Mesendoderm (in vitro differentiated cells): ENCODE measurements around the gene SH3RF1.
A peak's percentile ranks its signal among the peaks of the same experiment; 100 is the strongest.

ENCODE experiments used
- DNase-seq: peaks from one replicate; pipeline ENCODE4 v3.0.0; 2013
- H2AK5ac ChIP-seq: 2 replicates; pipeline ENCODE4 v1.6.1; 2013; ENCODE audit warnings: low read length, inconsistent platforms
- H2BK120ac ChIP-seq: 2 replicates; pipeline ENCODE4 v1.6.1; 2013; ENCODE audit warnings: low read depth, mild to moderate bottlenecking, low read length, moderate library complexity, mixed read lengths
- H2BK15ac ChIP-seq: replicated peaks from 2 replicates; pipeline ENCODE4 v1.6.1; 2013; ENCODE audit warnings: low read depth, mild to moderate bottlenecking, moderate library complexity
- H2BK5ac ChIP-seq: 2 replicates; pipeline ENCODE4 v1.6.1; 2013; ENCODE audit warnings: low read length, inconsistent platforms
- H3K18ac ChIP-seq: 2 replicates; pipeline ENCODE4 v1.6.1; 2013; ENCODE audit warnings: mild to moderate bottlenecking, low read length, mixed read lengths
- H3K23ac ChIP-seq: one replicate; pipeline ENCODE4 v1.6.1; 2013; ENCODE audit warnings: low read length
- H3K27ac ChIP-seq: 2 replicates; pipeline ENCODE4 v1.5.1; 2013; ENCODE audit warnings: low read depth, mild to moderate bottlenecking, inconsistent platforms, low read length, moderate library complexity
- H3K27me3 ChIP-seq: 2 replicates; pipeline ENCODE4 v1.6.1; 2013; ENCODE audit warnings: low read length, control low read depth, mild to moderate bottlenecking, inconsistent platforms; ENCODE audit not compliant: insufficient read depth, poor library complexity
- H3K36me3 ChIP-seq: 2 replicates; pipeline ENCODE4 v1.6.1; 2013; ENCODE audit warnings: low read length, inconsistent platforms; ENCODE audit not compliant: control insufficient read depth, insufficient read depth
- H3K4ac ChIP-seq: one replicate; pipeline ENCODE4 v1.6.1; 2013; ENCODE audit warnings: low read depth, mild to moderate bottlenecking, low read length, moderate library complexity
- H3K4me1 ChIP-seq: 2 replicates; pipeline ENCODE4 v1.6.1; 2013; ENCODE audit warnings: low read depth, low read length, inconsistent platforms; ENCODE audit not compliant: control insufficient read depth
- H3K4me2 ChIP-seq: 2 replicates; pipeline ENCODE4 v1.6.1; 2013; ENCODE audit warnings: low read length
- H3K4me3 ChIP-seq: 2 replicates; pipeline ENCODE4 v1.5.1; 2013; ENCODE audit warnings: mild to moderate bottlenecking, low read length
- H3K56ac ChIP-seq: one replicate; pipeline ENCODE4 v1.6.1; 2013; ENCODE audit warnings: low read length
- H3K79me1 ChIP-seq: 2 replicates; pipeline ENCODE4 v1.6.1; 2013; ENCODE audit warnings: low read length, inconsistent platforms
- H3K79me2 ChIP-seq: 2 replicates; pipeline ENCODE4 v1.6.1; 2013; ENCODE audit warnings: mild to moderate bottlenecking, low read length; ENCODE audit not compliant: control insufficient read depth, insufficient read depth
- H3K9ac ChIP-seq: 2 replicates; pipeline ENCODE4 v1.6.1; 2013; ENCODE audit warnings: low read length, inconsistent platforms
- H4K5ac ChIP-seq: one replicate; pipeline ENCODE4 v1.6.1; 2013; ENCODE audit warnings: low read length
- H4K8ac ChIP-seq: one replicate; pipeline ENCODE4 v1.6.1; 2013; ENCODE audit warnings: low read depth, mild to moderate bottlenecking, control low read depth, low read length, moderate library complexity
- WGBS: extraction: QIAGEN DNeasy Blood & Tissue Kit; methylation state at CpG from one replicate; pipeline ENCODE4 v1.1.7; 2013; ENCODE audit warnings: low lambda C conversion rate, missing lambda C conversion rate; ENCODE audit not compliant: insufficient coverage; ENCODE audit errors: extremely low coverage; 5-methylcytosine and 5-hydroxymethylcytosine counted together

Gene SH3RF1

GRCh38 chr4:169096221-169096620 lies 174.5 kb downstream of the SH3RF1 start:
- Histone ChIP-seq H3K79me2 (no peaks in the 10 kb centered on the region), H3K4me3 (no peak overlapping the region), H4K8ac (no peak overlapping the region), H2BK5ac (no peak overlapping the region), H3K4me2 (no peak overlapping the region), H4K5ac (no peak overlapping the region), H3K27ac (no peak overlapping the region), H3K79me1 (no peaks in the 10 kb centered on the region), H2BK120ac (no peak overlapping the region), H3K4me1 (peaks cover 3% of the 10 kb centered on the region), H3K27me3 (no peaks in the 10 kb centered on the region), H3K56ac (no peak overlapping the region), H3K4ac (no peak overlapping the region), H2BK15ac (no peak overlapping the region), H3K9ac (no peak overlapping the region), H3K18ac (no peak overlapping the region), H2AK5ac (no peak overlapping the region), H3K23ac (no peak overlapping the region), H3K36me3 (peaks cover 3% of the 10 kb centered on the region)
- DNase-seq = no peak
- WGBS = no CpG with 5 or more reads among the region's 4 CpGs

- H3K4me2 ChIP-seq = no peak overlapping the region
- H3K4me3 ChIP-seq = no peak overlapping the region
- H2BK120ac ChIP-seq = no peak overlapping the region
Observed at GRCh38 chr4:169094656-169095231, 176.0 kb downstream of the SH3RF1 start.

GRCh38 chr4:169092889-169093522 lies 177.8 kb downstream of the SH3RF1 start:
- no peak overlapping the region for H2AK5ac ChIP-seq
- H2BK5ac ChIP-seq = no peak overlapping the region
- no peak overlapping the region for H3K4me3 ChIP-seq
- no peak overlapping the region for H3K9ac ChIP-seq
- no peak overlapping the region for H3K4me2 ChIP-seq
- no peak overlapping the region for H3K23ac ChIP-seq
- no peak overlapping the region for H4K8ac ChIP-seq
- H2BK120ac ChIP-seq = no peak overlapping the region
- no peak overlapping the region for H3K56ac ChIP-seq
- no peaks in the 10 kb centered on the region for H3K79me1 ChIP-seq
- H2BK15ac ChIP-seq = no peak overlapping the region
- no peak overlapping the region for H3K18ac ChIP-seq
- H3K4ac ChIP-seq = no peak overlapping the region
- H4K5ac ChIP-seq = no peak overlapping the region
- no CpG with 5 or more reads among the region's 3 CpGs for WGBS
- no peaks in the 10 kb centered on the region for H3K4me1 ChIP-seq
- peaks cover 2% of the 10 kb centered on the region for H3K36me3 ChIP-seq
- no peak for DNase-seq
- H3K79me2 ChIP-seq = no peaks in the 10 kb centered on the region
- no peak overlapping the region for H3K27ac ChIP-seq
- no peaks in the 10 kb centered on the region for H3K27me3 ChIP-seq

More at GRCh38 chr4:169094656-169095231, 176.0 kb downstream of the SH3RF1 start:
- no peak overlapping the region for H4K5ac ChIP-seq
- peaks cover 3% of the 10 kb centered on the region for H3K36me3 ChIP-seq
- no peaks in the 10 kb centered on the region for H3K79me2 ChIP-seq
- H2BK5ac ChIP-seq = no peak overlapping the region
- no peak overlapping the region for H2AK5ac ChIP-seq
- no peak overlapping the region for H3K27ac ChIP-seq
- DNase-seq = no peak
- no peaks in the 10 kb centered on the region for H3K79me1 ChIP-seq
- H2BK15ac ChIP-seq = no peak overlapping the region
- H4K8ac ChIP-seq = no peak overlapping the region
- no peak overlapping the region for H3K4ac ChIP-seq
- no CpG with 5 or more reads among the region's 4 CpGs for WGBS
- no peak overlapping the region for H3K9ac ChIP-seq
- H3K4me1 ChIP-seq = no peaks in the 10 kb centered on the region
- no peaks in the 10 kb centered on the region for H3K27me3 ChIP-seq
- H3K56ac ChIP-seq = no peak overlapping the region
- H3K18ac ChIP-seq = no peak overlapping the region
- H3K23ac ChIP-seq = no peak overlapping the region

DNA sequence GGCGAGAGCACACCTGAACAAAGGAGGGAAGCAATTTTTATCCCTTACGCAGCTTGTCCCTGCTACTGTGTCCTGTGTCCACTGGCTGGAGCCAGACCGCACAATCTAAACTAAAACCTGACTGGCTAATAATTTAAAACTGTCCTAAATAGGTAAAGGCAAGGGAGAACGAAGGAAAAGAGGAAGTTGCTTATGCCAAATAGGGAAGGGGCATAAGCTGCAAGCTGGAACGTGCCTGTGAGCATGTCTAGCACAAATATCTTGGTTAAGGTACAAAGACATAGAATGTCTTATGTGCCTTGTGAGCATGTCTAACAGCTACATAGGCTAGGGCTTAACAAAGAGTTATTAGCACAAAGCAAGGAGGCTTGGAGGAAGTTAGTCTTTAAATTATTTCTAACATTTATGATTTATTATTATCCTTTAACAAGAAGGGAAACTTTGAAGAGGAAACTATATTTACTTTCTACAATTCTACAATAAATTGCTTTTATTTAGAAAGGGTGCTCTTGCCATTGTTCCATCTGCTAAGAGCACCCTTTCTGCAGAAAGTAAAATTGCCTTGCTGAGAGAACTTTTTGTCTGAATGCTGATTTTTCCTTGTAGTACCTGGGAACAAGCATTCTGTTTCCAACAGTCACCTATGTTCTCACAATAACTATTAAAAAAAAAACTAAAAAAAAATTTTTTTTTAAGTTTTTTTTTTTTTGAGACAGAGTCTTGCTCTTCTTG lies 180.1 kb downstream of the SH3RF1 start:
- H4K5ac ChIP-seq = no peak overlapping the region
- no peak overlapping the region for H4K8ac ChIP-seq
- WGBS = no CpG with 5 or more reads among the region's 5 CpGs

DNA sequence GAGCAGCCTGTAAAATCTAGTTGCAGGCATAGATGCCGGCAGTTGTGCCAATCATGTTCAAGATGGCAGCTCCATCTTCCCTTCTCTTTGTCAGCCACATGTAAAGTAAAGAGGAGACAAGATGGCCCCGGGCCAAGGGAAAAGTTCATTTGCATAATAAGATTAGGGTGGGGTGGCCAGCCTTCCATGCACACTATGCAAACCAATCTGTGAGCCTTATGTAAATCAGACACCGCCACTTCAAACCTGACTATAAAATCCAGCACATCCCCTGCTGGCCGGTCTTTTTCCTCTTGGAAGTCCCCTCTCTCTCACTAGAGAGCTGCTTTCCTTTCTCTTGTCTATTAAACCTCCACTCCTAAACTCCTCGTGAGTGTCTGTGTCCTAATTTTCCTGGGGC lies 181.8 kb downstream of the SH3RF1 start:
- no peak overlapping the region for H3K4me2 ChIP-seq
- DNase-seq = peak; percentile 58
- no peaks in the 10 kb centered on the region for H3K36me3 ChIP-seq
- H3K79me2 ChIP-seq = no peaks in the 10 kb centered on the region
- no peak overlapping the region for H3K27ac ChIP-seq
- no peak overlapping the region for H3K23ac ChIP-seq
- H2AK5ac ChIP-seq = no peak overlapping the region
- H3K56ac ChIP-seq = no peak overlapping the region
- no peak overlapping the region for H3K4ac ChIP-seq
- no CpG with 5 or more reads among the region's 5 CpGs for WGBS
- no peak overlapping the region for H3K4me3 ChIP-seq
- H3K18ac ChIP-seq = no peak overlapping the region
- H2BK120ac ChIP-seq = no peak overlapping the region
- no peak overlapping the region for H4K8ac ChIP-seq
- no peak overlapping the region for H3K9ac ChIP-seq
- no peak overlapping the region for H2BK15ac ChIP-seq
- no peaks in the 10 kb centered on the region for H3K27me3 ChIP-seq
- no peaks in the 10 kb centered on the region for H3K79me1 ChIP-seq
- no peak overlapping the region for H2BK5ac ChIP-seq
- H3K4me1 ChIP-seq = no peaks in the 10 kb centered on the region
- H4K5ac ChIP-seq = no peak overlapping the region

More for the DNA sequence above, 180.1 kb downstream of the SH3RF1 start:
- H3K4me3 ChIP-seq = no peak overlapping the region
- H2BK15ac ChIP-seq = no peak overlapping the region
- no peaks in the 10 kb centered on the region for H3K36me3 ChIP-seq
- H2BK120ac ChIP-seq = no peak overlapping the region
- H3K9ac ChIP-seq = no peak overlapping the region
- no peaks in the 10 kb centered on the region for H3K79me2 ChIP-seq
- H3K27me3 ChIP-seq = no peaks in the 10 kb centered on the region
- H3K4me2 ChIP-seq = no peak overlapping the region
- no peaks in the 10 kb centered on the region for H3K4me1 ChIP-seq
- DNase-seq = no peak
- H3K18ac ChIP-seq = no peak overlapping the region
- no peak overlapping the region for H2AK5ac ChIP-seq
- no peaks in the 10 kb centered on the region for H3K79me1 ChIP-seq
- H3K23ac ChIP-seq = no peak overlapping the region
- no peak overlapping the region for H2BK5ac ChIP-seq
- H3K4ac ChIP-seq = no peak overlapping the region
- no peak overlapping the region for H3K27ac ChIP-seq
- no peak overlapping the region for H3K56ac ChIP-seq
